ENCODE results near the gene TVP23C. TPM values are rescaled to one million over a fixed set of nuclear protein-coding genes. Genes with fewer than 3 reads are reported as not detected.

Gene TVP23C
- total and polyA plus RNA-seq, 9 of the 15 experiments (the other 6 are each of a cell fraction or from before 2014, with no cell fraction given) = 5.7 to 16.8 (median 8.2) TPM

DNA sequence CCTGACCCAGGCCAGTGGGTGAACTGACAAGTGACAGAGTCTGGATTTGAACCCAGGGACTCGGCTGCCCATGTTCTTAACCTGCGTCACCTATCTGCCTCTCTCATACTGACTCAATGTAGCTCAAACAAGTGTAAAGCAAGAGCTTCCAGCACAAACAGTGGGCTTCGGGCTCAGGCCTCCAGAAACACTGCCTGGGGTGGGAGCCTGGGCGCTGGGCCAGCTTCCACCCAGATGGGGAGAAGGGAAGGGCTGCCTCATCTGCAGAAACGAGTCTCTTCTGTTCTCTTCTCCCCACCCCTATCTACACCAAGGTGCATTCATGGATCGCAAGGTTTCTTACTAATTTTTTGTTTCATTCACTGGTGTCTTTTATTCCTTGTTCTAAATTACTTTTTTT, 97.2 kb downstream of the TVP23C start (continued):
- TF ChIP-seq, protein P1, sequence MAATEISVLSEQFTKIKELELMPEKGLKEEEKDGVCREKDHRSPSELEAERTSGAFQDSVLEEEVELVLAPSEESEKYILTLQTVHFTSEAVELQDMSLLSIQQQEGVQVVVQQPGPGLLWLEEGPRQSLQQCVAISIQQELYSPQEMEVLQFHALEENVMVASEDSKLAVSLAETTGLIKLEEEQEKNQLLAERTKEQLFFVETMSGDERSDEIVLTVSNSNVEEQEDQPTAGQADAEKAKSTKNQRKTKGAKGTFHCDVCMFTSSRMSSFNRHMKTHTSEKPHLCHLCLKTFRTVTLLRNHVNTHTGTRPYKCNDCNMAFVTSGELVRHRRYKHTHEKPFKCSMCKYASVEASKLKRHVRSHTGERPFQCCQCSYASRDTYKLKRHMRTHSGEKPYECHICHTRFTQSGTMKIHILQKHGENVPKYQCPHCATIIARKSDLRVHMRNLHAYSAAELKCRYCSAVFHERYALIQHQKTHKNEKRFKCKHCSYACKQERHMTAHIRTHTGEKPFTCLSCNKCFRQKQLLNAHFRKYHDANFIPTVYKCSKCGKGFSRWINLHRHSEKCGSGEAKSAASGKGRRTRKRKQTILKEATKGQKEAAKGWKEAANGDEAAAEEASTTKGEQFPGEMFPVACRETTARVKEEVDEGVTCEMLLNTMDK (IDR thresholded peaks at IDR 0.05; ENCODE audit: borderline replicate concordance, insufficient read depth, low read depth, low read length, poor library complexity, severe bottlenecking) = no peak
- TF ChIP-seq, protein P2, sequence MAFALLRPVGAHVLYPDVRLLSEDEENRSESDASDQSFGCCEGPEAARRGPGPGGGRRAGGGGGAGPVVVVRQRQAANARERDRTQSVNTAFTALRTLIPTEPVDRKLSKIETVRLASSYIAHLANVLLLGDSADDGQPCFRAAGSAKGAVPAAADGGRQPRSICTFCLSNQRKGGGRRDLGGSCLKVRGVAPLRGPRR (CRISPR knock-in tag; IDR thresholded peaks at IDR 0.05) = no peak
- TF ChIP-seq SREBF1 (IDR thresholded peaks at IDR 0.05; ENCODE audit: borderline replicate concordance, low read depth, low read length) (no peak), OTX1 (CRISPR knock-in tag; IDR thresholded peaks at IDR 0.05) (no peak), RNF2 (IDR thresholded peaks at IDR 0.05) (no peak), DPF2 (IDR thresholded peaks at IDR 0.05) (no peak)
- TF ChIP-seq, protein P3, sequence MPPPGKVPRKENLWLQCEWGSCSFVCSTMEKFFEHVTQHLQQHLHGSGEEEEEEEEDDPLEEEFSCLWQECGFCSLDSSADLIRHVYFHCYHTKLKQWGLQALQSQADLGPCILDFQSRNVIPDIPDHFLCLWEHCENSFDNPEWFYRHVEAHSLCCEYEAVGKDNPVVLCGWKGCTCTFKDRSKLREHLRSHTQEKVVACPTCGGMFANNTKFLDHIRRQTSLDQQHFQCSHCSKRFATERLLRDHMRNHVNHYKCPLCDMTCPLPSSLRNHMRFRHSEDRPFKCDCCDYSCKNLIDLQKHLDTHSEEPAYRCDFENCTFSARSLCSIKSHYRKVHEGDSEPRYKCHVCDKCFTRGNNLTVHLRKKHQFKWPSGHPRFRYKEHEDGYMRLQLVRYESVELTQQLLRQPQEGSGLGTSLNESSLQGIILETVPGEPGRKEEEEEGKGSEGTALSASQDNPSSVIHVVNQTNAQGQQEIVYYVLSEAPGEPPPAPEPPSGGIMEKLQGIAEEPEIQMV (tag; conservative IDR thresholded peaks at IDR 0.05; ENCODE audit: low read depth) = no peak
- TF ChIP-seq, protein P4, sequence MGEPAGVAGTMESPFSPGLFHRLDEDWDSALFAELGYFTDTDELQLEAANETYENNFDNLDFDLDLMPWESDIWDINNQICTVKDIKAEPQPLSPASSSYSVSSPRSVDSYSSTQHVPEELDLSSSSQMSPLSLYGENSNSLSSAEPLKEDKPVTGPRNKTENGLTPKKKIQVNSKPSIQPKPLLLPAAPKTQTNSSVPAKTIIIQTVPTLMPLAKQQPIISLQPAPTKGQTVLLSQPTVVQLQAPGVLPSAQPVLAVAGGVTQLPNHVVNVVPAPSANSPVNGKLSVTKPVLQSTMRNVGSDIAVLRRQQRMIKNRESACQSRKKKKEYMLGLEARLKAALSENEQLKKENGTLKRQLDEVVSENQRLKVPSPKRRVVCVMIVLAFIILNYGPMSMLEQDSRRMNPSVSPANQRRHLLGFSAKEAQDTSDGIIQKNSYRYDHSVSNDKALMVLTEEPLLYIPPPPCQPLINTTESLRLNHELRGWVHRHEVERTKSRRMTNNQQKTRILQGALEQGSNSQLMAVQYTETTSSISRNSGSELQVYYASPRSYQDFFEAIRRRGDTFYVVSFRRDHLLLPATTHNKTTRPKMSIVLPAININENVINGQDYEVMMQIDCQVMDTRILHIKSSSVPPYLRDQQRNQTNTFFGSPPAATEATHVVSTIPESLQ (CRISPR knock-in tag; IDR thresholded peaks at IDR 0.05) = no peak

Data from K562 (cell line).